HCT116 (cell line): ENCODE results near the gene BRD7. TPM values are rescaled to one million over a fixed set of nuclear protein-coding genes. Genes with fewer than 3 reads are reported as not detected.

Source experiments
- ATAC-seq: fragments of 200-7000 bp; cut with Tn5 transposase; 2 replicates; pipeline ENCODE4 v1.9.1; 2020; ENCODE audit warnings: mild to moderate bottlenecking, moderate library complexity
- BruUV-seq: library from RNA; stranded (reverse); fragments of 400-500 nt; replicated peaks from 2 replicates; lab custom pipeline; 2021; lab: Mats Ljungman, UMichigan
- CTCF ChIA-PET: fragments of 300-600 bp; sonication (Branson Sonifier 250); formaldehyde crosslinking; loops from one replicate; lab custom pipeline; 2021; ENCODE audit warnings: antibody characterized with exemption; lab: Charles Lee
- POLR2A ChIA-PET: fragments of 300-600, 350-600 bp; sonication (Branson Sonifier 250); formaldehyde crosslinking; loops from one replicate; lab custom pipeline; 2021; ENCODE audit warnings: antibody characterized with exemption; lab: Charles Lee
- RAD21 ChIA-PET, 2 experiments: fragments of 300-600 bp; sonication (Branson Sonifier 250); formaldehyde crosslinking; loops; one replicate each; lab custom pipeline; 2023; ENCODE audit warnings: low total read pairs in 2 of 2; ENCODE audit not compliant: uncharacterized antibody in 2 of 2, unreplicated experiment in 2 of 2, low non-redundant PET in 1 of 2; lab: Charles Lee
- DNase-seq: peaks from one replicate; pipeline ENCODE4 v3.0.0-alpha.2; 2010; ENCODE audit warnings: low read depth, low spot score
- H2AFZ ChIP-seq: fragments of 200-600 bp; shearing (Covaris generic), sonication (generic); 2 replicates; pipeline ENCODE4 v1.6.1; 2017; ENCODE audit warnings: low read depth, mixed run types, mixed read lengths, antibody characterized with exemption, low read length; ENCODE audit not compliant: poor library complexity, severe bottlenecking
- H3K27ac ChIP-seq: 2 replicates; pipeline ENCODE4 v1.5.1; 2012; ENCODE audit warnings: low read depth, low read length
- H3K27me3 ChIP-seq: fragments of 200-600 bp; sonication (generic); 2 replicates; pipeline ENCODE4 v1.6.1; 2016; ENCODE audit warnings: mixed run types, low read length, mixed read lengths; ENCODE audit not compliant: insufficient read depth
- H3K36me3 ChIP-seq, 2 experiments: fragments of 200-500 bp in 1 of 2; fragments of 200-600 bp in 1 of 2; sonication (Bioruptor generic) in 1 of 2; sonication (generic) in 1 of 2; 2 replicates each; pipeline versions ENCODE4 v1.5.1 to v1.6.1; 2014 to 2016; ENCODE audit warnings: low read length in 2 of 2, inconsistent platforms in 1 of 2, mixed read lengths in 1 of 2, mixed run types in 1 of 2; ENCODE audit not compliant: insufficient read depth in 2 of 2, control insufficient read depth in 1 of 2
- H3K4me1 ChIP-seq, 2 experiments: fragments of 200-600 bp in 1 of 2; sonication (generic) in 1 of 2; 2 replicates each; pipeline versions ENCODE4 v1.5.1 to v1.6.1; 2012 to 2017; ENCODE audit warnings: low read length in 2 of 2, inconsistent platforms in 1 of 2, mild to moderate bottlenecking in 1 of 2, mixed read lengths in 1 of 2, mixed run types in 1 of 2, moderate library complexity in 1 of 2; ENCODE audit not compliant: insufficient read depth in 2 of 2, control insufficient read depth in 1 of 2
- H3K4me2 ChIP-seq: fragments of 200-600 bp; sonication (generic); 2 replicates; pipeline ENCODE4 v1.6.1; 2017; ENCODE audit warnings: mixed run types, low read length, mixed read lengths
- H3K4me3 ChIP-seq, 2 experiments: fragments of 200-600 bp in 1 of 2; sonication (generic) in 1 of 2; replicated peaks in 1 of 2; 2 replicates each; pipeline ENCODE4 v1.5.1; 2011 to 2016; ENCODE audit warnings: low read length in 2 of 2, control low read depth in 1 of 2, low read depth in 1 of 2, mild to moderate bottlenecking in 1 of 2, mixed read lengths in 1 of 2, mixed run types in 1 of 2
- H3K79me2 ChIP-seq: fragments of 200-600 bp; sonication (generic); 2 replicates; pipeline ENCODE4 v1.6.1; 2017; ENCODE audit warnings: mild to moderate bottlenecking, mixed run types, low read length, moderate library complexity, mixed read lengths; ENCODE audit not compliant: insufficient read depth
- H3K9ac ChIP-seq: fragments of 200-600 bp; sonication (generic); 2 replicates; pipeline ENCODE4 v1.6.1; 2016; ENCODE audit warnings: low read length, mixed read lengths
- H3K9me2 ChIP-seq: fragments of 200-600 bp; sonication (generic), shearing (Covaris generic); 2 replicates; pipeline ENCODE4 v1.6.1; 2017; ENCODE audit warnings: mixed run types, mild to moderate bottlenecking, moderate library complexity; ENCODE audit not compliant: insufficient read depth
- H3K9me3 ChIP-seq, 2 experiments: fragments of 200-500 bp in 1 of 2; fragments of 200-600 bp in 1 of 2; sonication (Bioruptor generic) in 1 of 2; sonication (generic) in 1 of 2; 2 replicates each; pipeline ENCODE4 v1.6.1; 2014 to 2017; ENCODE audit warnings: low read length in 2 of 2, mixed read lengths in 2 of 2, inconsistent platforms in 1 of 2, low read depth in 1 of 2, mild to moderate bottlenecking in 1 of 2, mixed run types in 1 of 2, moderate library complexity in 1 of 2; ENCODE audit not compliant: control insufficient read depth in 1 of 2, insufficient read depth in 1 of 2
- H4K20me1 ChIP-seq: fragments of 200-600 bp; sonication (generic), shearing (Covaris generic); 2 replicates; pipeline ENCODE4 v1.6.1; 2017; ENCODE audit warnings: mixed run types, mild to moderate bottlenecking, moderate library complexity; ENCODE audit not compliant: insufficient read depth
- ATF3 ChIP-seq: IDR thresholded peaks from 2 replicates; pipeline ENCODE4 v1.6.1; 2012
- EZH2 ChIP-seq: fragments of 200-600 bp; sonication (generic); IDR thresholded peaks from 2 replicates; pipeline ENCODE4 v1.6.1; 2017; ENCODE audit warnings: antibody characterized with exemption, mixed run types
- REST ChIP-seq: IDR thresholded peaks from 2 replicates; pipeline ENCODE4 v1.6.1; 2012; ENCODE audit warnings: low read depth
- ZBTB33 ChIP-seq: IDR thresholded peaks from 2 replicates; pipeline ENCODE4 v1.6.1; 2011; ENCODE audit warnings: mild to moderate bottlenecking, low read length, moderate library complexity; ENCODE audit not compliant: insufficient replicate concordance; ENCODE audit errors: extremely low read depth
- intact Hi-C: fragments of 100-400 bp; cut with micrococcal nuclease; formaldehyde crosslinking; loops from 2 replicates; pipeline ENCODE4 v1.10.0; 2022
- total RNA-seq: library from RNA; stranded (reverse); gene quantifications from one replicate; pipeline ENCODE4 v1.2.1, GENCODE V29; 2021; ENCODE audit not compliant: unreplicated experiment

The BRD7 gene
- total RNA-seq, 1 experiment from 2014 or later: 85.4 TPM

- POLR2A ChIA-PET: no interaction called here
- peaks cover 28 to 40% of the 10 kb centered on the region in 2 experiments for H3K36me3 ChIP-seq
- intact Hi-C loops: no loop called here
- no peaks in the 10 kb centered on the region for H3K9me2 ChIP-seq
- BruUV-seq: no TSS peak
- DNase-seq (no peak), ATAC-seq (no peak)
- H3K9me3 ChIP-seq: no peaks in the 10 kb centered on the region
- peaks cover 4% of the 10 kb centered on the region; the same call in 1 of the 2 replicates for H4K20me1 ChIP-seq
- H2AFZ ChIP-seq: no peak overlapping the region
- H3K9ac ChIP-seq: no peak overlapping the region
- RAD21 ChIA-PET: no interaction called here
- peaks cover 75% of the 10 kb centered on the region for H3K79me2 ChIP-seq
- H3K27ac ChIP-seq: no peak overlapping the region
- CTCF ChIA-PET: no interaction called here
- no peak overlapping the region for H3K4me3 ChIP-seq
- peaks cover 10 to 14% of the 10 kb centered on the region in 2 experiments for H3K4me1 ChIP-seq
- H3K27me3 ChIP-seq: no peaks in the 10 kb centered on the region
- H3K4me2 ChIP-seq: no peak overlapping the region
- TF ChIP-seq REST (no peak), ATF3 (no peak), EZH2 (no peak), ZBTB33 (no peak)
These were observed 2.8 kb downstream of the BRD7 start for GRCh38 chr16:50365791-50366575.
